ENCODE results near the gene CORO1C.
"Not testable (repeated sequence)": the region's sequence is repeated elsewhere in the genome, so short reads cannot be mapped to it uniquely, and the experiment has no call there.

The CORO1C gene

DNA sequence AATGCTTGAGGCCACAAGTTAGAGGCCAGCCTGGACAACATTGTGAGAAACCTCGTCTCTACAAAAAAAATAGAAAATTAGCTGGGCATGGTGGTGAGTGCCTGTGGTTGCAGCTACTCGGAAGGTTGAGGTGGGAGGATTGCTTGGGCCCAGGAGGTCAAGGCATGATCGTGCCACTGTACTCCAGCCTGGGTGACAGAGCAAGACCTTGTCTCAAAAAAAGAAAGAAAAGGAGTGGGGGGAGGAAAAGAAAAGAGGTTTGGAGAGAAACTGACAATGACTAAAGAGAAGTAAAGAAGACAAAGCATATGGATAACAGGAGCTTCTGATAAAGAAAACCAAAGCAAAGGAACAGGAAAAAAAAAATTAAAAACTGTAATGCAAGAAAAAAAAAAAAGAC is 60.2 kb downstream of the CORO1C start:
- no peak for DNase-seq (ENCODE audit: low spot score)

DNA sequence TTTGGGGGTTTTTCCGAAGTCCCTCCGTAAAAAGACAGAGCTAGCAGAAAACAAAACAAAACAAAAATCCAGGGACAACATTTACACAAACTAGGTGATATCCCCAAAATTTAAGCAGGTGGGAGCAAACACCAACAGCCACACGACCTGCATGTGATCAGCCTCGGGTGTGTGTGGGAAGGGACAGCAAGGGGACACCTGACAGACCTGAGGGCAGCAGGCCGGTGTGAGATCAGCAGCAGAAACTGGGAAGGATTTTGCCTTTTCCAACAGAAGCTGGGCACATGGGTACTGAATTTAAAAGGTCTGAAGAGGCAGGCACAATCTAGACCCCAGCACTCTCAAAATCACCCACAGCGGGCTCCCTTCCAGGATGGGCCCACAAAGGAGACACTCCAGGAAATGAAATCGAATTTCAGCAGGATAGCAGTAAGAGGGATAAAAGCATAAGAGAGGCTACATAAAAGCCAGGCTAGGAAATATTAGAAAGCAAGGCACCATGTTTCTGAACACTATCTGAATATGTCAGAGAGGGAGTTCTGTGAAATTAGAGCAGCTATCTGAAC is 61.2 kb downstream of the CORO1C start:
- DNase-seq (ENCODE audit: low spot score), result no peak

DNA sequence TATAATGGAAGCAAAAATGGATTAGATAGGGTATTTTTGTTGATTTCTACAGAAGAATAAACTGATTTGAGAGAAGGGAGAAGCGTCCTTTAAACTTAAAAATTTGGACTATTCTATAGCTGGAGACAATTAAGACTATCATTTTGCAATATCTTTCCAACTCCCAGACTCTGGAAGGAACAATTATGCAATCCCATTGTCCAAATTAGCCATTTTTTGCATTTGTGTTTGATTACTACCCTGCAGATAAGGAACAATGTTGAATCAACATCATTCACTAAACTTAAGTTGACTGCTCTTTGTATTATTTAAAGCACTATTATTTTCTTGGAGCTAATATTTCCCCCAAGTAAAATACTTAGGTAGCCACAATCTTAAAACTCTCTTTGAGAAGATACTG is 62.8 kb downstream of the CORO1C start:
- DNase-seq (ENCODE audit: low spot score), result no peak

DNA sequence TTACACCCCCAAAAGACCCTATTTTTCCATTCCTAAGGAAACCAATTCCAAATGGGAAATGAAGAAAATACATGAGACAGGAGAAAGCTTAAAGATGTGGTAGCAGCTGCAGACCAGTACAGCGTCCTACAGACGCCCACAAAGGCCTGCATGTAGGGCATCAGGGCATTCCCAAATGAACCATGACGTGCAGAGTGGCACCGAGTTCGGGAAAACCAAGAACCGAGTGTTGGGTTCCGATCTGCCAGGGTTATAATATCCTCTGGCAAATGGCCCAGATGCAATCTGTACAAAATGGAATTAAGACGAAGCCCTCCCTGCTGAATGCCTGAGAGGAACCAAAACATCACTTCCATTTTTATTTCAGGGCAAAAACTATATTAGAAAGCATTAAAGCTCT is 63.3 kb downstream of the CORO1C start:
- DNase-seq (ENCODE audit: low spot score), result no peak

DNA sequence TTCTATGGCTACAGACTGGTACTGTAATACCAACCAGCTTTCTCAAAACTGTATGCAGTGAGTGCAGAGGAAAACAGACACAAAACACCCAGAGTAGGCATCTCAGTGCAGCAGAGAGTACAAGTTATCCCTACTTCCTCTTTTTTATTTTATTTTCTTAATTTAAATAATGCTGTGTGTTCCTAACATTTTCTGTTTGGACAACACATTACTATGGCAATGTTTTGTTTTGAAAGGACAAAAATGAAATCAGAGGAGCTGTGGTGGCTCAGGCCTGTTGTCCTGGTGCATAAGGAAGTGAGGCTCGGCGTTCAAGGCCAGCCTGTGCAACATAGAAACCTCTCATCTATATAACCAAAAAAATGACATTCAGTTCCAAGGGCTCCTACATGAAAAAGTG is 64.0 kb downstream of the CORO1C start:
- no peak for DNase-seq (ENCODE audit: low spot score)

DNA sequence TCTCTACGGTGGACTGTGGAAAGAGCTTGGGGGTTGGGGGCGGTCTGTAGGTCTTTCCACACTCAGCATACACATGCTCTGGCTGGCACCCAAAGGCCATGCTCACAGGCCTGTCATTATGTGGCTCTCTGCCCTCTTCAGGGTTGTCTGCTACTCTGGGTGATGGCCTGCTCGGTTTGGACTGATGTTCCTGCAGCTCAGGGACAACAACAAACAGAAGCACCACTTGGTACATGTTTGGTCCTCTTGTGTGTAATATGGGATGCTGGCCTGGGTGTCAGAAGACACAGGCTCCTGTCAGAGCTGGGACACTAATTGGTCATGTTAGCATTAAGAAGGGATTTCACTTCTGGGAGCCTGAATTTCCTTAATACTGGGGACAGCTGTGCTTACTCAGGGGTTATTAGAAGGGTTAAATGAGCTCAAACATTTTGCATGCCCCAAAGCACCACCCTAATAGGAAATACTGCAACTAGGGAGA is 64.9 kb downstream of the CORO1C start:
- no peak for DNase-seq (ENCODE audit: low spot score)

DNA sequence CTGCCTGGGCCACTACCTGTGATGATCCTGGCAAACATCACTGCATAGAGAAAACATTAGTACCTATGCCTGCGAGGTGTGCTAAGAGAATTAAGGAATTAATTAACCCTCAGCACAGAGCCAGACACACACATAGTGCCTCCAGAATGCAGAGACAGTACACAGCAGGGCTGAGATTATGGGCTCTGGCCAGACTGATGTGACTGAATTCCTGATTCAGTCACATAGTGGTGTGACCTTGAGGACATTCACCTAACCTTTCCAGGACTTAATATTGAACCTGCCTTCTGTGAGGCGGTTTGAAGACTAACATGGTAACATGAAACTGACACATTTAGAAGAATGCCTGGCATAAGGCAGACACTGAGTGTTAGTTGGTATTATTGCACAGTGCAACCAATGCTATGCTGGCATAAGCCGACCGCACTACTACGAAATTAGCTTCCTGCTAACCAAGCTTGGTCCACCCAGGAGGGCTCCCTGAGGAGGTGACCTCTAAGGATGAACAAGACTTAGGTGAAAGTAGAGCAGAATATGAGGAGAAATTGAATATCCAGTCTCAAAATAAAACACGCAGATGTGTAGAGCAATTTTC is 65.6 kb downstream of the CORO1C start:
- no peak for DNase-seq (ENCODE audit: low spot score)

DNA sequence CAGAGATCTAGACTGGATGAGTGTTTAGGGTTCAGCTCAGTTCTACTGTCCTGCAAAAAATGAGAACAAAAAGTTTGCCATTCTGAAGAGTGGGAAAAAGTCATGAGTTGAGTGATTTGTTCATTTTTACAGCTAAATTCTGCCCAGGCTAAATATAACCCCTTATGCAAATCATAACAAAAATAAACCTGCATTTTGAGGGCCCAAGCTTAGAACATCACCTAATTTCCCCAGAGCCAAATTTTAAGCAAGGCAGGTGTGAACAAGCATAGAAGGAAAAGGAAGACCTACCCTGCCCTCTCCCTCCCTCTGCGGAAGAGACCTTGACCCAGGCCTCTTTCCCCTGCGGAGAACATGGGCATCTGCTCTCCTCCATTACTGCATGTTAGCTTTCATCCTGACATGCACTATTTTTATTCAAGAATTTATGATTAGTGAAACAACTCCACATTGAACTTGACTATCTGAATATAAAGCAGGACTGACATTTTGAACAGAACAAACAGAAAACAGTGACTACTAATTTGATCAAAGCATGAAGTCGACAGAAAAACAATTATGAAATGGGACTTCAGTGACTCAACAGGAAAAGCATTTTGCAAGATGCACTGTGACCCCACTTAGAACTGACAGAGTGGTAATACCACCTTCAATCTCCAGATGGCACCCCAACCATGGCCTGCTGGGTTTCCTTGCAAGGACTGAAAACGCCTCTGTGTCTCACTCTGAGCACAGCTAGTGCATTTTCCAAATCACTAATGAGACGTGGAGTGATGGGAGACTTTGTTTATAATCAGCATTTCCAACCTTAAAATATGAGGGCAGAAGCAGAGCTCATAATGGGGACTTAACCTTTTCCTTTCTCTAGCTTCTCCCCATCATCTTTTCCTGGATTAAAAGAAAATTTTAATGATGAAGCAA is 66.7 kb downstream of the CORO1C start:
- peak; percentile 81 for DNase-seq (ENCODE audit: low spot score)

DNA sequence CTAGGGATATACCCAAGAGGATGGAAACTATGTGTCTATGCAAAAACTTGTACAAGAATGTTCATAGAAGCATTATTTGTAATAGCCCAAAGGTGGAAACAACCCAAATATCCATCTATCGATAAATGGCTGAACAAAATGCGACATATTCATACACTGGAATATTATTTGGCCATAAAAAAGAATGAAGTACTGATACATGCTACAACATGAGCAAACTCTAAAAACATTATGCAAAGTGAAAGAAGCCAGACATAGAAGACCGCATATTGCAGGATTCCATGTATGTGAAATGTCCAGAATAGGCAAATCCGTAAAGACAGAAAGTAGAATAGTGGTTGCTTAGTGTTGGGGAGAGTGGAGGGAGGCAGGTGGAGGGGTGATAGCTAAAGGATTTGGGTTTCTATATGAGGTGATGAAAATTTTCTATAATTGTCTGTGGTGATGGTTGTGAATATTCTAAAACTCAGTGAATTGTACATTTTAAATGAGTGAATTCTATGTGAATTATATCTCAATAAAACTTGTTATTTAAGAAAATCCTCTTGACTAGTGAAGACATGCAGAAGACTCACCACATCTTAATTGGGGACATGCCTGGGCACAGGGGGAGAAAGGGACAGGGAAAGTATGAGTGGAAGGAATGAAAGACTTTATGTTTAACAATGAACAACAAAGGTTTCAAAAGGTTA is 67.8 kb downstream of the CORO1C start:
- DNase-seq (ENCODE audit: low spot score), result no peak

DNA sequence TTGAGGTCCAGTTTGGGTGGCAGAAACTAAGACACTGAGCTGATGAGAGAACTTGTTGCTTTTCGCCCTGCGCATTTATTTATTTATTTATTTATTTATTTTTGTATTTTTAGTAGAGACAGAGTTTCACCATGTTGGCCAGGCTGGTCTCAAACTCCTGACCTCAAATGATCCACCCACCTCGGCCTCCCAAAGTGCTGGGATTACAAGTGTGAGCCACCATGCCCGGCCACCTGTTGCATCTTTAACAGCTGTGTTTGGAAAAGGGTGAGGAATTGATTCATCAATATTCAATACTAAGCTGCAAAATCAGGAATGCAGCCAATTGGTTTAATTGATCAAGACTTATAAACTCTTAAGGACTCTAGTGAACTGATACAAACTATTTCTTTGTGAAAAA is 73.2 kb downstream of the CORO1C start:
- DNase-seq (ENCODE audit: low spot score), result not testable (repeated sequence)

DNA sequence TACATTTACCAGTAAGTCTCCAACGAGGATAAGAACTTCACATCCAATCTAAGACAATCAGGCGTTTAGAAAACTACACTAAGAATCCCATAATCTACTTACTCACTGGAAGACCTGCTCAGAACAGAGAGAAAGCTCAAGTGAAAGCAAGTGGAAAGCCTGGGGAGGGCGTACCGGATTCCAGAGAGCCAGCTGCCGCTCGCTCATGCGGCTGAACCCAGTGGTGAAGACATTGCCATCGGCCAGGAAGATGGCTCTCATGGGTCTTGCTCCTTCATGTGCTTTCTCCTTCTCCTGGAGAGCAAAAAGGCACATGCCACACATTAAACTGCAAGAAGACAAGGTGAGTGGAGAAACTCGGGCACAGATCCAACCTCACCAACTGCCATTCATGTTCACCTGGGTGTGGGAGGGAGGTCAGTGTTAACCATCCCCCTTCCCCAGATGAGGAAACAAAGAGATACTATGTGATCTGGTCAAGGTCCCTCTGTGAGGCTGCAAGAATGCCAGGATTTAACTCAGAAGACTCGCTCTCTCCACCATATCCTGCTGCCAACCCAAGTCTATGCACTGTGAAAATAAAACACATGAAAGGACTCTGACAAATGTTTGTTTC is 74.1 kb downstream of the CORO1C start:
- DNase-seq (ENCODE audit: low spot score), result no peak

DNA sequence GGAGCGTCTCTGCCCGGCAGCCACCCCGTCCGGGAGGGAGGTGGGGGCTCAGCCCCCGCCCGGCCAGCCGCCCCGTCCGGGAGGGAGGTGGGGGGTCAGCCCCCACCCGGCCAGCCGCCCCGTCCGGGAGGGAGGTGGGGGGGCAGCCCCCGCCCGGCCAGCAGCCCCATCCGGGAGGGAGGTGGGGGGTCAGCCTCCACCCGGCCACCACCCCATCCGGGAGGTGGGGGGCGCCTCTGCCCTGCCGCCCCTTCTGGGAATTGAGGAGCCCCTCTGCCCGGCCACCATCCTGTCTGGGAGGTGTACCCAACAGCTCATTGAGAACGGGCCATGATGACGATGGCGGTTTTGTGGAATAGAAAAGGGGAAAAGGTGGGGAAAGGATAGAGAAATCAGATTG is 75.1 kb downstream of the CORO1C start:
- not testable (repeated sequence) for DNase-seq (ENCODE audit: low spot score)

DNA sequence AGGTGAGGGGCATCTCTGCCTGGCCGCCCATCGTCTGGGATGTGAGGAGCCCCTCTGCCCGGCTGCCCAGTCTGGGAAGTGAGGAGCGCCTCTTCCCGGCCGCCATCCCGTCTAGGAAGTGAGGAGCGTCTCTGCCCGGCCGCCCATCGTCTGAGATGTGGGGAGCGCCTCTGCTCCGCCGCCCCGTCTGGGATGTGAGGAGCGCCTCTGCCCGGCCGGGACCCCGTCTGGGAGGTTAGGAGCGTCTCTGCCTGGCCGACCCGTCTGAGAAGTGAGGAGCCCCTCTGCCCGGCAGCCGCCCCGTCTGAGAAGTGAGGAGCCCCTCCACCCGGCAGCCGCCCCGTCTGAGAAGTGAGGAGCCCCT is 75.5 kb downstream of the CORO1C start:
- not testable (repeated sequence) for DNase-seq (ENCODE audit: low spot score)

DNA sequence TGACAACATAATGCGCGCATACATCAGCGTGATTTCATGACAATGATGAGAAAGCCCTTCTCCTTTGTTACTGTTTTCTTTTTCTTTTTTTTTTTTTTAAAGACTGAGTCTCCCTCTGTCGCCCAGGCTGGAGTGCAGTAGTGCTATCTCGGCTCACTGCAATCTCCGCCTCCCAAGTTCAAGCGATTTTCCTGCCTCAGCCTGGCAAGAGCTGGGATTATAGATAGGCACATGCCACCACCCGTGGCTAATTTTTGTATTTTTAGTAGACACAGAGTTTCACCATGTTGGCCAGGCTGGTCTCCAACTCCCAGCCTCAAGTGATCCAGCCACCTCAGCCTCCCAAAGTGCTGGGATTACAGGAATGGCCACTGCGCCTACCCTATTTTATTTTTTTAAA is 76.7 kb downstream of the CORO1C start:
- not testable (repeated sequence) for DNase-seq (ENCODE audit: low spot score)

DNA sequence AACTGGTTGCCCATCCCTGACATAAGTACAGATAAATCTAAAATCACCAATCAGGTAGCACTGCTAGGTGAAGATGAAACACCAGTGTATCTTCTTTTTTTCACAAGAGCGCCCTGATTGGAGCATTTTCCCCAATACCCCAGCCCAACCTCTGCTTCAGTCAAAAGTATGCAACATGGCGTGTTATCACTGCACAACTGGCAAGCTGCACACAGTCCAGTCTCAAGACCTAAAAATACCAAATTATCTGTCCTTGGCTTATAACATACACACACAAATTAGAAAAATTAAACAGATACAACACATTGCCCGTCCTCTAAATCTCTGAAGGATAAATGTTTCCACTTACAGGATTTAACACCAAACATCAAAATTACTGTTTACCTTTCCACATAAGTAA is 77.4 kb downstream of the CORO1C start:
- DNase-seq (ENCODE audit: low spot score), result no peak

DNA sequence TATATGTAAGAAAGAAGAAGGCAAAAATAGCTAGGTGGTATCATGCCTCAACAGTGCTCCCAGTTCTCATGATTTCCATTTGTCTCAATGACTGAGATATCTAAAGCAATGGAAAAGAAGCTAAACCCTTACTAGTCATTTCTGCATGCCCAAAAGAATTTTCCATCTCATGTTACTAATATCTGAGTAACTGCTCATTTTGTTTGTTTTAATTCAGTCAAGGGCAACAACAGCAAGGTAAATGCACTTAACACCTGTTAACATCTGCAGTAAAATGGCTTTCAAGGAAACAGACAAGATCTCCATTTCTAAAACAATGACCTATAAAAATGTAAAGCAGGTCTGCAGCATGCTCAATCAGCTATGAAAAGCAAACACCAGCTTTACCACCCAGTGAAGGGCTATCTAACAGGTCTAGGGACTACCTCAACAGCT is 78.2 kb downstream of the CORO1C start:
- no peak for DNase-seq (ENCODE audit: low spot score)

DNA sequence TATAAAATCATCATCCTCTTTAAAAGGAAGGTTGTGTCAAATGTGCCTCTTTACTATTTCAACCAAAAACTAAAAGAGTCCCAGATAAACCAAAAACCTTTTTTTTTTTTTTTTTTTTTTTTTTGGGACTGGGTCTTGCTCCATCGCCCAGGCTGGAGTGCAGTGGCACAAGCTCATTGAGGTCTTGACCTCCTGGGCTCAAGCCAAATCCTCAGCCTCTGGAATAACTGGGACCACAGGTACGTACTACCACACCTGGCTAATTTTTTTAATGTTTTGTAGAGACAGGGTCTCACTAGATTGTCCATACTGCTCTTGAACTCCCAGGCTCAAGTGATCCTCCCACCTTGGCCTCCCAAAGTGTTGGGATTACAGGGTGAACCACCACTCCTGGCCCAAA is 81.2 kb downstream of the CORO1C start:
- no peak for DNase-seq (ENCODE audit: low spot score)

DNA sequence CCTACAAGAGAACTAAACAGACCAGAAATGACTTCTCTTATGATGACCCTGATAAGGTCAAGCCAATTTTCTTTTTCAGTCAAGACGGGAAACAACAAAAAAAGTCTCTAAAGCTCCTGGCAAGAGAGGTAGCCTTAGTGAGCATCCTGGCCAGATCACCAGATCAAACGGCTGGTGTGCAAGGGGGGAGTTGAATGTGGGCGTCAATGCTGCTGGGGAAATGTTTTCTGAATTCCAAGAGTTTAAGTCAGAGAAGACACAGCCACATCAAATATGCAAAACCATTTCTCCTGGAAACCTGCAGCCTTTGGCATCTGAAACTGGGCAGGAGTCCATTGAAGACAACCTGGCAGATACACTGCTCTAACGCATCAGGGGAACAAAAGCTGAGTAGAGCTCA is 81.6 kb downstream of the CORO1C start:
- DNase-seq (ENCODE audit: low spot score), result peak; percentile 82

DNA sequence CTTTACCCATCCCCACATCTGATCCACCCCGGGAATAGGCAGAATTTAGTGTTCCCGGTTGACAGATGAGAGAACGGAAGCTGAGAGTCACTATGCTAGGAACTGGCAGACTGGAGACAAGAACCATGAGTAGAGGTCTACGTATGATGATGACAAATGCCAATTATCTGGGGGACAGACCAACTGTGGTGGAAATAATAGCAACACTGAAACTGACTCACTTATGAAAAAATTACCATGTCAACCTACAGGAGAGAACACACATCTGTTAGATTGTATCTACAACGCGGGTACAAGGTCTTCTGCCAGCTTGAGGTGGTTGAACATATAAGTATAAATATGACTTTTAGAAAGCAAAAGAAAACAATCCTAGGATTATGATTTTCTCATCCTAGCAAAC is 82.2 kb downstream of the CORO1C start:
- DNase-seq (ENCODE audit: low spot score), result no peak

DNA sequence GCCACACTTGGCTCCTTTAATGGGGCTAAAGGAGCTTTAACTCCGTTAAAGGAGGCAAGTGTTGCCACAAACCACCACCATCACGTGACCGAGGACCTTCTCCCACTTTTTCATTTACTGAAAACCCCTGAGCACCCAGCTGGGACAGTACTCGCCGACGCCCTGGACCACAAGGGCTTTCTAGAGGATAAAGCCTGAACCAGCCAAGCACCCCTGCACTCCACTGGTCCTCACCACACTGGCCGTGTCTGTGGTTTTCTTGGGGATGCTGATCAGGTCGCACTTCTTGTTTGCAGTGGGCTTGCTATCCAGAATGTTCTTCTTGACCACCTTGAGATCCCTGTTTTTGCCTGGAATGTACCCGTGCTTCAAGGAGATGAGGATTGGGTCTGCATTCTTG is 82.9 kb downstream of the CORO1C start:
- no peak for DNase-seq (ENCODE audit: low spot score)

DNA sequence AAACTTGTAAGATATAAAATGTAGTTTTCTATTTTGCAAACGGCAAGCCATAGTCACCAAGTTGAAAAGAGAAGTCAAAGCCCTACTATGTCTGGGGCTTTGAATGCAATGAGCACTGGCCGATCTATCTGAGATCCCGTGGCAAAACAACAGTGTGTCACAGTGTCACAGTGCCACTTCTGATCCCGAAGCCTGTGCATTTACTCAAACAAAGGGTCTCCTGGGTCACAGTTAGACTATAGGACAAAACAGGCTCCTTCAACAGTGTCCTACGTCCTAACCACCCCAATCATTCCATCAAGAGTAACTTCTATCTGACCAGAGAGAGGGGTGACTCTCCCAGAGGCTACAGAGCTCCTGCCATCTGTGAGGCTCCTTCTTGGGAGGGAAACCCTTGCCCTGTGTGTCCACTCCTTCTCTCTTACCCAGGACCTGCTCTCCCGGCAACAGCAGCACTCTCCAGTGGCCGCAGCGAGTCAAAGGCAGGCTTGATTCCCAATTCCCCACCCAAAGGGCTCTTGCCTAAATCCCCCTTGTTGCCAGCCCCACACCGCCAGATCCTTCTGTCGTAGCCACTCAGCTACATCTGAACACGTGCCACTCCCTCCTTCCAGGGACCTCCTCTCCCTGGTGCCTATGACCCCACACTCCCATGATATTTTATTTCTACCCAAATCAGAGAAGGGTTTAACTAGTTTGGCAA is 83.6 kb downstream of the CORO1C start:
- no peak for DNase-seq (ENCODE audit: low spot score)
